GM19099 (cell line): ENCODE data around the gene TMTC3.

Experiments
- POLR2A ChIP-seq: IDR thresholded peaks from 3 replicates; pipeline ENCODE4 v1.6.1; 2011; ENCODE audit warnings: low read depth; ENCODE audit not compliant: insufficient read length; ENCODE audit errors: extremely low read depth

Gene TMTC3

GRCh38 chr12:88141774-88142609, at the start of gene TMTC3, which contains the start of gene CEP290:
Gene TMTC3 (plus strand): TSS chr12:88142307. CDS start chr12:88148316, 6,009 bp downstream.
Gene CEP290 (minus strand): TSS chr12:88142088. CDS start chr12:88141307, 781 bp downstream.
- TF ChIP-seq POLR2A = peak; percentile 73

DNA sequence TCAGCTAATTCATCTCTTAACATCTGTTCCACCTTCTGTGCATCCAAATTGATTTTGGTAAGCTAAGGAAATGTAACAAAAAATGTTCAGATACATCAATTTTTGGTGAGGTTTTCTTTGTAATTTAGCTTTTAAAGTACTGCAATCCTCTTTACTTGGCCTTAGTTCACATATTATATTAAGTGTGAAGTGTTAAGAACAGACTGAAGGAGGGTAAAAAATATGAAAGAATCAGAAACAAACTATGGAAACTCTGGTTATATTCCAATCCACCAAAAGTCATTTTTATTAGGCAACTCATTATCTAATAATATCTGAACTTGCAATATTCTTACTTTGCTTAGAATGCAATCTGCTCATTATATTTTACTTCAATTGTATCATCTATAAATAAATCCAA, 49.3 kb upstream of the TMTC3 start:
- TF ChIP-seq POLR2A = no peak

GRCh38 chr12:88093573-88093972, 48.5 kb upstream of the TMTC3 start:
- no peak for TF ChIP-seq POLR2A

DNA sequence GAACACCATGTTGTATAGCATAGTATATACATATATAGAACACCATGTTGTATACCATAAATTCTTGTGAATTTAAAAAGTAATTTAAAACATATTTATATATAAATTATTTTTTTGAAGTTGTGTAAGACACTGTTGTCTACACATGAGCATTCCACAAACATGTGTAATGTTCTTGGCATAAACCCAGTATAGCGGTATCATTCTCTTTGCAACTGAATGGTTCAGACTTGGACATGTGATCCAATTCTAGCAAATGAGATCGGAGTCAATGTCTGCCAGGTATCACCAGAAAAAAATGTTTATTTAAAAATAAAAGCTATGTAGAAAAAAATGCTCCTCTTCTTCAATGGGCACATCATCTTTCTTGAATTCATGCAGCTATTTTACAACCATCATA, 34.1 kb upstream of the TMTC3 start:
- no peak for TF ChIP-seq POLR2A

GRCh38 chr12:88111074-88111652, 30.9 kb upstream of the TMTC3 start:
- no peak for TF ChIP-seq POLR2A

- TF ChIP-seq POLR2A = no peak
Measured at GRCh38 chr12:88113871-88114270, 28.2 kb upstream of the TMTC3 start.

GRCh38 chr12:88122666-88123065, 19.4 kb upstream of the TMTC3 start:
- no peak for TF ChIP-seq POLR2A

- TF ChIP-seq POLR2A = no peak
Measured at GRCh38 chr12:88127099-88127498, 15.0 kb upstream of the TMTC3 start.

- no peak for TF ChIP-seq POLR2A
Measured at GRCh38 chr12:88127855-88128254, 14.3 kb upstream of the TMTC3 start.

DNA sequence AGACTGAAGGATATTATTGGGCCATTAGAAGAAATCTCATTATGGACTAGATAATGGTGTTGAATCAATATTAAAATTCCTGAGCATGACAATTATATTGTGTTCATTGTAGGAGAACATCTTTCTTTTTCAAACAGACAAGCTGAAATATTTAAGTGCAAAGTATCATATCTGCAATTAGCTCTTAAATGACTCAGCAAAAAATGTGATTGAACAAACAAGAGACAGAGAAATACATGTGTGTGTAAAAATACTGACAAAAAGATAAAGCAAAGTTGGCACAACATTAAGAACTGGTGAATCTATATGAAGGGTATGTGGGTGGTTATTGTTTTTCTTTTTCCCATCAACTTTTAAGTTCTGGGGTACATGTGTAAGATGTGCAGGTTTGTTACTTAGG, 9.7 kb upstream of the TMTC3 start:
- TF ChIP-seq POLR2A = no peak

- no peak for TF ChIP-seq POLR2A
Measured at GRCh38 chr12:88141425-88141773, 708 bp upstream of the TMTC3 start.

DNA sequence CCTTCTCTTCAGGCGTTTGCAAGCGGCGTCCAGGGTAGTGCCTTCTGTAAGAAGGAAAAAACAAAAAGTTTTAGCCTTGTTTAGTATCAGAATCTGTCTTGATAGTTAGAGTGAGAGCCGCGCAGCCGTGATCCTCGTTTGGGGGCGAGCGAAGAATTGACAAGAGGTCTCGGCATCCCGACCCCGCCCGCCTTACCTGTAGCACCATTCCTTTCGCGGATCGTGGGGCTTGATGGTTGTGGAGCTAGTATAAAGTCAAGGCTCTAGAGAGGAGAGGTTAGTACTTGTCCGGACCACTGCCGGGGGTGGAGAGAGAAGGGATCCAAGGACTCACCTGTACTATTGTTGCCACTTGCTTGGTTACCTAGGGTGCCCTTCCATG, 494 bp downstream of the TMTC3 start:
- TF ChIP-seq POLR2A = no peak

DNA sequence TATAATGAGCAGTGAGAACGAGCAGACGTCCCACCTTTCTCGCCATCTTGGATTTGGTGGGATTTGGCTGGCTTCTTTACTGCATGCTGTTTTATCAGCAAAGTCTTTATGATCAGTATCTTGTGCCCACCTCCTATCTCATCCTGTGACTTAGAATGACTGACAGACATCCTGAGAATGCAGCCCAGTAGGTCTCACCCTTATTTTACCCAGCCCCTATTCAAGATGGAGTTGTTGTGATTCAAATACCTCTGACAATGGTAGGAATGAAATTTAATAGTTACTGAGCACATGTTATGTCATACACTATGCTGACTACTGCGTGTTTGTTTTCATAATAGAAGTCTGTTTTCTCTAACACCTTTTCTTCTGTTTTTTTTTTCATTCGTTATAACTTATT, 1.9 kb downstream of the TMTC3 start:
- no peak for TF ChIP-seq POLR2A

GRCh38 chr12:88144546-88145468, 2.7 kb downstream of the TMTC3 start:
- TF ChIP-seq POLR2A = no peak

DNA sequence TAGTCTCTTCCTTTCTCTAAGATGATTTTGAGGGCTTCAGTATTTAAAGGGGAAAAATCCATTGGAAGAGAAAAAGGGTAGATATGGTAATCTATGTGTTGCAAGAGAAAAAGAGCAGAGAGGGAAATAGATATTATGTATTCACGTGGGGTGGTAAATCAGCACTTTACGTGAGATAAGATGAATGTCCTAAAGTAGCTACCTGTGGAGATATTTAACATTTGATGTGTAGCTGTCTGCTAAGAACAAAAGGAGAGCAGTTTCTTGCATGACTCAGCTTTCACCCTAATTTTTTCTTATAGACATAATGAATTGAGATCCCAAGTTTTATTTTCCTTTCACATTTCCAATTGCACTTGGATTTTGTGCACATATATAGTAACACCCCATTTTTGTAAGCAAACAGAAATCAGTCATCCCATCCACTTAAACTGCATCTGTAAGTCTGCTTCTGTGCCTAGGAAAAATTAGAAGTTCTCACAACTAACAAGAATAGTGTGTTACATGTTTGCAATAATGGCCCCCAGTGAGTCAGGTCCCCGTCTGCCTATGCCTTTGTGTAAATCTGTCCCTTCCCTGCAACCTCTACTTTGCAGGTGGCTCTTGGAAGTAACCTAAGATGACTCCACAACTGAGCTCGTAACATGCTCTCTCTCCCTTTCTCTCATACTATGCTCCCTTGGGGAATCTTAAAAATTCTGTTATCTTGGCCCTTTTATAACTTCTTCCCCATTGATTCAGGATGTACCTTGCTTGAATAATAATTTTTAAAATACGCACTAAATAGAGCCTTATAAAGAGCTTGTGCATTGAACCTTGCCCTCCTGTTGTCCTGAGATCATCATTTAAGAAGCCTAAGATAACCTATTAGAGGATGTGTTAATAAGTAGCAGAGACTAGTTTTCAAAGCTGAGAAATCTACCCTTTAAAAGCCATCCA, 3.7 kb downstream of the TMTC3 start:
- TF ChIP-seq POLR2A = no peak

GRCh38 chr12:88150063-88150462, 8.0 kb downstream of the TMTC3 start:
- TF ChIP-seq POLR2A = no peak
